Head of caudate nucleus (tissue), 42 donors: ENCODE data around the gene GNPNAT1.
"Not testable (repeated sequence)": the region's sequence is repeated elsewhere in the genome, so short reads cannot be mapped to it uniquely, and the experiment has no call there.

ENCODE experiments used
- DNase-seq, 42 donors: peaks; one replicate each; pipeline versions ENCODE4 v3.0.0 to v3.0.0-alpha.2; 2020 to 2021; ENCODE audit warnings: mixed read lengths in 7 of 42
- intact Hi-C: fragments of 100-400 bp; cut with DNase I; formaldehyde crosslinking; loops from one replicate; pipeline ENCODE4 v1.15.0; 2022

The GNPNAT1 gene

GRCh38 chr14:52738409-52738808 lies 53.0 kb downstream of the GNPNAT1 start:
- no peak for DNase-seq
- intact Hi-C loops, result no loop called here

DNA sequence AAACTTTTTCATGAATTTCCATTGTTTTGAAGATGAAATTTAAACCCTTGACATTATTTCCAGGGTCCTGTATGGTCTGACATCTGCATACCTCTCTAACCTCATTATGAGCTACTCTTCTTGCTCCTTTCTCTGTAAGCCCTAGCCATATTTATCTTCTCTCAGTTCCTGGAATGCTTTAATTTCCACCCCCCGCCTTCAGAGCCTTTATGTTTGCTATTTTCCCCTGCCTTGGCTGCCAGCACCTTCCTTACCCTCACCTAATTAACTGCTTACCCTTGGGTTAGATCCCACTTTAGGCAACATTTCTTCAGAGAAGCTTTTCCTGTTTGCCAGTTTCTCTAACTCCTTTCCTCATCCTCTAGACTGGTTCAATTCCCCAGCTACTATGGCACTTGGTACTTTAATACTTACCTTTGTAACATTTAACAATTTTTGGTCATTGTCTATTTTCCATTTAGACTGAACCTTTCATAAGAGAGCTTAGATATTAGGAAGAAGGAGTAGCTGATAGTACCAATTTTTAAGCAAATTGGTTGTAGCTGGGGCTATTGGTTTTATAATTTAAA lies 55.4 kb downstream of the GNPNAT1 start:
- DNase-seq, result no peak
- intact Hi-C loops, result no loop called here

GRCh38 chr14:52733824-52734223 lies 57.6 kb downstream of the GNPNAT1 start:
- intact Hi-C loops, result no loop called here
- DNase-seq, result no peak

DNA sequence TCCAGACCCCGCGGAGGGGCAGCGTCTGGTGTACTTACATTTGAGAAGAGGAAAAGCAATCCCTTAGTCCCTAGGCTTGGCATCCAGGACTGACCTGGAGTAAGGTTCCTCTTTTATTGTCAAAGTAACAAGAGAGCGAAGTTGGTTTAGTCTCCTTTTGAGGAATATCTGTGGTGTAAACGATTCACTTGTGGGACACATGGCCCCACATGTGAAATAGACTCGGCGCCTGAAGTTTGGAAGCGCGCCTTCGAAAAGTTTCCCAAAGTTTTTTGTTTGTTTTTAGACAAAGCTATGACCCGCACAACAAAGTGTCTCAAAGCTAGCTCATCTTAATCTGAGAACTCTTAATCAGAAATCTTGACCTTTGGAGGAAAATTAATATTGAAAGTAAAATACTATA lies 60.7 kb downstream of the GNPNAT1 start:
- peak in 1 of 42 donors; percentile 4 for DNase-seq
- intact Hi-C loops, result no loop called here

- DNase-seq, result peak; percentile 90 to 98 (median 97)
- intact Hi-C loops, result no loop called here
Measured at GRCh38 chr14:52729925-52730708, 61.3 kb downstream of the GNPNAT1 start, which contains the start of gene STYX. STYX (plus strand) TSS chr14:52730166; CDS start chr14:52730475, 309 bp downstream.

DNA sequence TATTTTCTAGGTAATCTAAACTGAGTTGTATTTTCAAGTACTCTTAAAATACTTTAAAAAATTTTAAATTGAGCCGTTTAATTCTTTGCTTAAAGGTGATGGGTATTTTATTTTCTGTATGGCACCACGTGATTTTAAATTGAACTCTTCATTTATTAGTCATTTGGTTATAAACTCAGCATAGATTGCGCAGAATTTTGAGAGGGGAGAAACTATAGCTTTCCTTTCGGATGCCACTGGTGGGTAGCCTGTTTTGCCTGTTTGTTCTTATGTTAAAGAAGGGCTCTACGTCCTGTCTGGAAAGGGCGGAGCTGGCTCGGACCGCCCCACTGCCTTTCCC lies 61.9 kb downstream of the GNPNAT1 start:
- DNase-seq, result no peak
- intact Hi-C loops, result no loop called here

GRCh38 chr14:52729035-52729434 lies 62.4 kb downstream of the GNPNAT1 start:
- intact Hi-C loops, result not testable (repeated sequence)
- peak in 1 of 42 donors; percentile 11 for DNase-seq

GRCh38 chr14:52727509-52727908 lies 63.9 kb downstream of the GNPNAT1 start:
- DNase-seq, intact Hi-C loops: not testable (repeated sequence)
